NCI-H2171 treated with DMSO at 0.1 percent for 48 hours (cell line): Measurements from ENCODE around the gene ZNF586.
"Not testable (repeated sequence)": the region's sequence is repeated elsewhere in the genome, so short reads cannot be mapped to it uniquely, and the experiment has no call there.

ENCODE experiments used
- DNase-seq: peaks from one replicate; lab custom pipeline; 2025; lab: John Stamatoyannopoulos, UW

Gene ZNF586

GRCh38 chr19:57796580-57796979 lies 27.1 kb downstream of the ZNF586 start:
- not testable (repeated sequence) for DNase-seq

GRCh38 chr19:57800696-57801095 lies 31.2 kb downstream of the ZNF586 start:
- no peak for DNase-seq

- no peak for DNase-seq
Measured at GRCh38 chr19:57802269-57802668, 32.8 kb downstream of the ZNF586 start.

- DNase-seq: no peak
Measured at GRCh38 chr19:57803265-57803593, 33.8 kb downstream of the ZNF586 start.

GRCh38 chr19:57803594-57804325 lies 34.3 kb downstream of the ZNF586 start:
- DNase-seq: no peak

- DNase-seq: no peak
Measured at GRCh38 chr19:57807541-57807940, 38.1 kb downstream of the ZNF586 start.

- DNase-seq: peak; percentile 31
Measured at GRCh38 chr19:57810410-57811295, 41.2 kb downstream of the ZNF586 start.

- no peak for DNase-seq
Measured at GRCh38 chr19:57812226-57812625, 42.8 kb downstream of the ZNF586 start.

GRCh38 chr19:57812975-57813820 lies 43.7 kb downstream of the ZNF586 start:
- DNase-seq: not testable (repeated sequence)

GRCh38 chr19:57813919-57814504 lies 44.5 kb downstream of the ZNF586 start:
- no peak for DNase-seq

GRCh38 chr19:57814505-57815246 lies 45.2 kb downstream of the ZNF586 start, which contains the start of gene ZNF552:
Gene ZNF552, minus strand, starts transcription at chr19:57814913. Its CDS starts 170 bp downstream, at chr19:57814743.
- DNase-seq: peak; percentile 96

GRCh38 chr19:57815247-57816075 lies 46.0 kb downstream of the ZNF586 start:
- no peak for DNase-seq

GRCh38 chr19:57816652-57817051 lies 47.2 kb downstream of the ZNF586 start:
- no peak for DNase-seq

- DNase-seq: no peak
Measured at GRCh38 chr19:57817976-57818375, 48.5 kb downstream of the ZNF586 start.

GRCh38 chr19:57818378-57818777 lies 48.9 kb downstream of the ZNF586 start:
- DNase-seq: no peak

- peak; percentile 93 for DNase-seq
Measured at GRCh38 chr19:57819475-57820148, 50.1 kb downstream of the ZNF586 start.

- no peak for DNase-seq
Measured at GRCh38 chr19:57820599-57820998, 51.1 kb downstream of the ZNF586 start.

- DNase-seq: not testable (repeated sequence)
Measured at GRCh38 chr19:57821095-57821494, 51.6 kb downstream of the ZNF586 start.

- DNase-seq: not testable (repeated sequence)
Measured at GRCh38 chr19:57821501-57821900, 52.0 kb downstream of the ZNF586 start.

GRCh38 chr19:57823155-57823554 lies 53.7 kb downstream of the ZNF586 start:
- DNase-seq: not testable (repeated sequence)
